Spinal cord (tissue), 10 donors: Measurements from ENCODE around the gene PCBP4. TPM values are rescaled to one million over a fixed set of nuclear protein-coding genes. Genes with fewer than 3 reads are reported as not detected.
A peak's percentile ranks its signal among the peaks of the same experiment; 100 is the strongest.

Experiments used
- DNase-seq, 6 donors: peaks; one replicate each; pipeline versions ENCODE4 v3.0.0 to v3.0.0-alpha.2; 2013 to 2015; ENCODE audit warnings: low spot score in 6 of 6, low read depth in 4 of 6
- H3K27ac ChIP-seq: one replicate; pipeline ENCODE4 v1.5.1; 2013; ENCODE audit warnings: low read depth, low read length, control low read depth
- H3K27me3 ChIP-seq: one replicate; pipeline ENCODE4 v1.6.1; 2013; ENCODE audit warnings: low read length; ENCODE audit not compliant: control insufficient read depth, insufficient read depth
- H3K36me3 ChIP-seq: one replicate; pipeline ENCODE4 v1.6.1; 2013; ENCODE audit warnings: low read length; ENCODE audit not compliant: control insufficient read depth, insufficient read depth
- H3K4me1 ChIP-seq: one replicate; pipeline ENCODE4 v1.6.1; 2013; ENCODE audit warnings: low read length; ENCODE audit not compliant: control insufficient read depth, insufficient read depth
- H3K4me3 ChIP-seq: one replicate; pipeline ENCODE4 v1.5.1; 2013; ENCODE audit warnings: low read depth, low read length, control low read depth
- H3K9me3 ChIP-seq: one replicate; pipeline ENCODE4 v1.6.1; 2013; ENCODE audit warnings: low read length; ENCODE audit not compliant: control insufficient read depth, insufficient read depth
- WGBS: methylation state at CpG from one replicate; pipeline ENCODE4 v1.1.5; 2013; ENCODE audit warnings: missing lambda C conversion rate; ENCODE audit not compliant: insufficient coverage; 5-methylcytosine and 5-hydroxymethylcytosine counted together
- long read RNA-seq, 4 donors: transcript quantifications; one replicate each; lab custom pipeline, GENCODE V29; 2026
- polyA plus RNA-seq, 2 donors: library from polyadenylated mRNA; unstranded; fragments of 120-200 nt; gene quantifications; one replicate each; pipeline ENCODE4 v1.2.1, GENCODE V29; 2013; ENCODE audit not compliant: insufficient read length in 2 of 2
- total RNA-seq, 2 donors: library from RNA; depleted of rRNA in 1 of 2; stranded (reverse); fragments of 120-200 nt in 1 of 2; fragments of >200 nt in 1 of 2; gene quantifications; one replicate each; pipeline versions ENCODE4 v1.2.3 to v1.2.4, GENCODE V29; 2013 to 2014
- donor health status: healthy.

PCBP4 gene
- total RNA-seq (10 to 100 TPM; 53.5 to 98.8 TPM), polyA plus RNA-seq (100 to 1,000 TPM; 218 to 271 TPM)
- long read RNA-seq, donor 1, transcript PCBP4-202 (13 exons, 2,015 nt): major isoform, 9 of 121 reads
- long read RNA-seq, donor 1, partial matches to known transcripts: 99 of 121 reads
- long read RNA-seq, donor 1, other reads (novel, unspliced or antisense): 8 of 121 reads
- long read RNA-seq, donor 2, partial matches to known transcripts: 0 of 1 reads
- long read RNA-seq, donor 2, other reads (novel, unspliced or antisense): 0 of 1 reads
- long read RNA-seq, donor 3, partial matches to known transcripts: 0 of 2 reads
- long read RNA-seq, donor 3, other reads (novel, unspliced or antisense): 0 of 2 reads
- long read RNA-seq, donor 4, partial matches to known transcripts: 0 of 6 reads
- long read RNA-seq, donor 4, other reads (novel, unspliced or antisense): 0 of 6 reads

- peak within 1 kb of the TSS; percentile 92 for H3K27ac ChIP-seq
- WGBS: under 1% methylated on average over 67 of the region's 90 CpGs
- peak in 2 of 6 donors; percentile 79 to 84 for DNase-seq
- H3K9me3 ChIP-seq: no peaks in the 10 kb centered on the region
- peaks cover 30% of the 10 kb centered on the region for H3K36me3 ChIP-seq
- H3K4me1 ChIP-seq: peaks cover 74% of the 10 kb centered on the region
- peak within 1 kb of the TSS; percentile 78 for H3K4me3 ChIP-seq
- H3K27me3 ChIP-seq: no peaks in the 10 kb centered on the region
Measured at GRCh38 chr3:51967384-51968169, at the start of gene PCBP4. Gene PCBP4, minus strand, starts transcription at chr3:51967454. Its CDS starts 6,214 bp downstream, at chr3:51961240.

- Histone ChIP-seq H3K27me3 (no peaks in the 10 kb centered on the region), H3K9me3 (no peaks in the 10 kb centered on the region), H3K4me3 (no peak overlapping the region), H3K36me3 (no peaks in the 10 kb centered on the region), H3K4me1 (peaks cover 37% of the 10 kb centered on the region), H3K27ac (no peak overlapping the region)
- DNase-seq: no peak
- WGBS: 78% methylated on average over 10 of the region's 13 CpGs
Measured at GRCh38 chr3:52015438-52016228, 48.4 kb upstream of the PCBP4 start.

GRCh38 chr3:52014613-52015012 is 47.4 kb upstream of the PCBP4 start:
- H3K36me3 ChIP-seq: no peaks in the 10 kb centered on the region
- 81% methylated on average over 8 of the region's 8 CpGs for WGBS
- H3K27me3 ChIP-seq: no peaks in the 10 kb centered on the region
- no peak overlapping the region for H3K4me3 ChIP-seq
- DNase-seq: no peak
- H3K27ac ChIP-seq: no peak overlapping the region
- H3K9me3 ChIP-seq: no peaks in the 10 kb centered on the region
- H3K4me1 ChIP-seq: peaks cover 31% of the 10 kb centered on the region

GRCh38 chr3:52013802-52014598 is 46.7 kb upstream of the PCBP4 start:
- WGBS: 85% methylated on average over 5 of the region's 6 CpGs
- no peak overlapping the region for H3K4me3 ChIP-seq
- no peaks in the 10 kb centered on the region for H3K36me3 ChIP-seq
- H3K9me3 ChIP-seq: no peaks in the 10 kb centered on the region
- peaks cover 25% of the 10 kb centered on the region for H3K4me1 ChIP-seq
- H3K27ac ChIP-seq: no peak overlapping the region
- no peak for DNase-seq
- no peaks in the 10 kb centered on the region for H3K27me3 ChIP-seq

- no peak overlapping the region for H3K4me3 ChIP-seq
- DNase-seq: no peak
- no peaks in the 10 kb centered on the region for H3K9me3 ChIP-seq
- 71% methylated on average over 7 of the region's 7 CpGs for WGBS
- H3K27ac ChIP-seq: no peak overlapping the region
- H3K27me3 ChIP-seq: no peaks in the 10 kb centered on the region
- peaks cover 22% of the 10 kb centered on the region for H3K4me1 ChIP-seq
- H3K36me3 ChIP-seq: no peaks in the 10 kb centered on the region
Measured at GRCh38 chr3:52012699-52013098, 45.4 kb upstream of the PCBP4 start.

- DNase-seq: no peak
- peaks cover 20% of the 10 kb centered on the region for H3K4me1 ChIP-seq
Measured at GRCh38 chr3:52010431-52010830, 43.2 kb upstream of the PCBP4 start.

GRCh38 chr3:52007291-52007690 is 40.0 kb upstream of the PCBP4 start:
- H3K27ac ChIP-seq: no peak overlapping the region

More at GRCh38 chr3:52010431-52010830, 43.2 kb upstream of the PCBP4 start:
- Histone ChIP-seq H3K4me3 (no peak overlapping the region), H3K9me3 (no peaks in the 10 kb centered on the region), H3K27me3 (no peaks in the 10 kb centered on the region), H3K36me3 (no peaks in the 10 kb centered on the region), H3K27ac (no peak overlapping the region)

GRCh38 chr3:52006820-52007133 is 39.5 kb upstream of the PCBP4 start:
- WGBS: 83% methylated on average over 5 of the region's 6 CpGs
- H3K9me3 ChIP-seq: no peaks in the 10 kb centered on the region
- H3K27ac ChIP-seq: no peak overlapping the region
- peaks cover 51% of the 10 kb centered on the region for H3K4me1 ChIP-seq
- no peaks in the 10 kb centered on the region for H3K36me3 ChIP-seq
- H3K4me3 ChIP-seq: no peak overlapping the region
- H3K27me3 ChIP-seq: no peaks in the 10 kb centered on the region
- no peak for DNase-seq

More at GRCh38 chr3:52007291-52007690, 40.0 kb upstream of the PCBP4 start:
- no peak for DNase-seq
- Histone ChIP-seq H3K36me3 (no peaks in the 10 kb centered on the region), H3K4me3 (no peak overlapping the region), H3K9me3 (no peaks in the 10 kb centered on the region), H3K27me3 (no peaks in the 10 kb centered on the region), H3K4me1 (peaks cover 46% of the 10 kb centered on the region)
- 80% methylated on average over 1 of the region's 4 CpGs for WGBS
